HepG2 (cell line): ENCODE measurements around the gene RAD54L2. TPM values are rescaled to one million over a fixed set of nuclear protein-coding genes. Genes with fewer than 3 reads are reported as not detected.

Experiments used
- ATAC-seq: fragments of 200-7000 bp; cut with Tn5 transposase; 3 replicates; pipeline ENCODE4 v1.9.1; 2020; ENCODE audit warnings: mild to moderate bottlenecking, moderate library complexity
- BruUV-seq: library from RNA; stranded (reverse); fragments of 400-500 nt; replicated peaks from 2 replicates; lab custom pipeline; 2021; lab: Mats Ljungman, UMichigan
- CTCF ChIA-PET: fragments of 300-600 bp; formaldehyde crosslinking; extraction: SDS; loops from one replicate; lab custom pipeline; 2021; ENCODE audit warnings: low total read pairs, inconsistent platforms, low intra/inter-chr PET ratio; lab: Yijun Ruan, JAX
- POLR2A ChIA-PET: fragments of 350-600 bp; sonication (Branson Sonifier 250); formaldehyde crosslinking; loops from one replicate; lab custom pipeline; 2020; ENCODE audit warnings: antibody characterized with exemption, inconsistent platforms; lab: Yijun Ruan, JAX
- DNase-seq: peaks from one replicate; pipeline ENCODE4 v3.0.0-alpha.2; 2015; ENCODE audit warnings: low spot score
- FAIRE-seq: peaks from 3 replicates; lab custom pipeline; 2011; peaks lifted over from hg19 to GRCh38; lab: Jason Lieb, UNC
- H2AFZ ChIP-seq: one replicate; pipeline ENCODE4 v1.6.1; 2011; ENCODE audit warnings: low read length, inconsistent platforms
- H3K27ac ChIP-seq: fragments of 300-600 bp; 3 replicates; pipeline ENCODE4 v1.8.0; 2011; ENCODE audit warnings: mixed run types, mild to moderate bottlenecking, mixed read lengths, low read length, inconsistent platforms; ENCODE audit not compliant: insufficient read depth; ENCODE audit errors: extremely low read length
- H3K27me3 ChIP-seq, 2 experiments: fragments of 200-600 bp in 1 of 2; 2 replicates in 1 of 2; 3 replicates in 1 of 2; pipeline versions ENCODE4 v1.6.0 to v1.8.0; 2011; ENCODE audit warnings: low read length in 2 of 2, mild to moderate bottlenecking in 2 of 2, moderate library complexity in 2 of 2, inconsistent platforms in 1 of 2; ENCODE audit not compliant: insufficient read depth in 2 of 2, control insufficient read depth in 1 of 2
- H3K36me3 ChIP-seq, 2 experiments: fragments of 200-600 bp in 1 of 2; replicated peaks in 1 of 2; 2 replicates in 1 of 2; 3 replicates in 1 of 2; pipeline versions ENCODE4 v1.5.1 to v1.8.0; 2011; ENCODE audit warnings: low read length in 2 of 2, inconsistent platforms in 1 of 2; ENCODE audit not compliant: insufficient read depth in 2 of 2, control insufficient read depth in 1 of 2
- H3K4me1 ChIP-seq: 2 replicates; pipeline ENCODE4 v1.5.1; 2012; ENCODE audit warnings: low read length, inconsistent platforms; ENCODE audit not compliant: insufficient read depth
- H3K4me2 ChIP-seq: 2 replicates; pipeline ENCODE4 v1.6.0; 2011; ENCODE audit warnings: low read depth, low read length, inconsistent platforms
- H3K4me3 ChIP-seq, 3 experiments: fragments of 200-600 bp in 1 of 3; sonication (generic), shearing (Covaris generic) in 1 of 3; replicated peaks in 1 of 3; 2 replicates each; pipeline ENCODE4 v1.5.1; 2011 to 2016; ENCODE audit warnings: low read length in 3 of 3, inconsistent platforms in 2 of 3, low read depth in 2 of 3, mild to moderate bottlenecking in 2 of 3, control low read depth in 1 of 3, mixed read lengths in 1 of 3; ENCODE audit not compliant: insufficient read depth in 1 of 3
- H3K79me2 ChIP-seq: one replicate; pipeline ENCODE4 v1.6.1; 2011; ENCODE audit warnings: low read length, inconsistent platforms; ENCODE audit not compliant: insufficient read depth
- H3K9ac ChIP-seq: 2 replicates; pipeline ENCODE4 v1.6.0; 2011; ENCODE audit warnings: mild to moderate bottlenecking, low read depth, low read length, inconsistent platforms; ENCODE audit not compliant: insufficient read depth
- H3K9me3 ChIP-seq: 2 replicates; pipeline ENCODE4 v1.5.1; 2012; ENCODE audit warnings: mild to moderate bottlenecking, low read length
- H4K20me1 ChIP-seq: 2 replicates; pipeline ENCODE4 v1.6.0; 2011; ENCODE audit warnings: inconsistent platforms, mild to moderate bottlenecking, low read length, moderate library complexity; ENCODE audit not compliant: insufficient read depth
- ARNTL ChIP-seq: sonication (generic); formaldehyde crosslinking; IDR thresholded peaks from 2 replicates; pipeline ENCODE4 v1.4.0; 2020; ENCODE audit warnings: mild to moderate bottlenecking, missing genetic modification reagents
- CBFB ChIP-seq: sonication (generic); formaldehyde crosslinking; IDR thresholded peaks from 2 replicates; pipeline ENCODE4 v1.4.0; 2020; ENCODE audit warnings: missing genetic modification reagents
- CHD2 ChIP-seq: IDR thresholded peaks from 2 replicates; pipeline ENCODE4 v1.6.1; 2011; ENCODE audit warnings: low read depth, low read length, improper control_type of control experiment
- DNMT1 ChIP-seq: sonication (generic); formaldehyde crosslinking; IDR thresholded peaks from 2 replicates; pipeline ENCODE4 v1.5.1; 2020; ENCODE audit warnings: mild to moderate bottlenecking, missing genetic modification reagents
- KLF15 ChIP-seq: sonication (generic); formaldehyde crosslinking; IDR thresholded peaks from 2 replicates; pipeline ENCODE4 v1.8.1; 2023; ENCODE audit warnings: borderline replicate concordance, mild to moderate bottlenecking, inconsistent platforms, missing genetic modification reagents, mixed read lengths
- PATZ1 ChIP-seq: sonication (generic); formaldehyde crosslinking; IDR thresholded peaks from 2 replicates; pipeline ENCODE4 v1.4.0; 2020; ENCODE audit warnings: missing genetic modification reagents
- RARA ChIP-seq: IDR thresholded peaks from 2 replicates; pipeline ENCODE4 v1.6.1; 2016; ENCODE audit warnings: missing genetic modification reagents, missing compliant biosample characterization
- RBFOX2 ChIP-seq: fragments of 200-400 bp; formaldehyde crosslinking; IDR thresholded peaks from 2 replicates; pipeline ENCODE4 v1.6.1; 2017; ENCODE audit warnings: low read depth, mild to moderate bottlenecking, low read length
- SALL2 ChIP-seq: sonication (generic); formaldehyde crosslinking; IDR thresholded peaks from 2 replicates; pipeline ENCODE4 v1.8.1; 2023; ENCODE audit warnings: mild to moderate bottlenecking, missing genetic modification reagents, inconsistent platforms
- TCF7 ChIP-seq: sonication (generic); IDR thresholded peaks from 2 replicates; pipeline ENCODE4 v1.6.1; 2016; ENCODE audit warnings: antibody characterized with exemption, low read depth
- TEAD2 ChIP-seq: sonication (generic); formaldehyde crosslinking; IDR thresholded peaks from 2 replicates; pipeline ENCODE4 v1.9.0; 2021; ENCODE audit warnings: missing genetic modification reagents
- ZBTB42 ChIP-seq: sonication (generic); formaldehyde crosslinking; IDR thresholded peaks from 2 replicates; pipeline ENCODE4 v1.5.0; 2020; ENCODE audit warnings: mild to moderate bottlenecking, missing genetic modification reagents
- ZBTB43 ChIP-seq: sonication (generic); formaldehyde crosslinking; conservative IDR thresholded peaks from 2 replicates; pipeline ENCODE4 v1.4.0; 2020; ENCODE audit warnings: missing genetic modification reagents
- ZNF138 ChIP-seq: sonication (generic); formaldehyde crosslinking; IDR thresholded peaks from 2 replicates; pipeline ENCODE4 v1.5.0; 2020; ENCODE audit warnings: mild to moderate bottlenecking, low read depth, missing genetic modification reagents
- ZNF224 ChIP-seq: sonication (generic); formaldehyde crosslinking; IDR thresholded peaks from 2 replicates; pipeline ENCODE4 v1.5.0; 2020; ENCODE audit warnings: mild to moderate bottlenecking, missing genetic modification reagents
- ZNF331 ChIP-seq: sonication (generic); formaldehyde crosslinking; IDR thresholded peaks from 2 replicates; pipeline ENCODE4 v1.4.0; 2020; ENCODE audit warnings: missing genetic modification reagents
- ZNF580 ChIP-seq: IDR thresholded peaks from 2 replicates; pipeline ENCODE4 v1.6.1; 2016; ENCODE audit warnings: low read depth, borderline replicate concordance
- ZNF724P ChIP-seq: sonication (generic); formaldehyde crosslinking; IDR thresholded peaks from 2 replicates; pipeline ENCODE4 v1.8.0; 2022; ENCODE audit warnings: missing genetic modification reagents, borderline replicate concordance
- ZNF790 ChIP-seq: sonication (generic); formaldehyde crosslinking; IDR thresholded peaks from 2 replicates; pipeline ENCODE4 v1.8.0; 2022; ENCODE audit warnings: missing genetic modification reagents, mild to moderate bottlenecking, borderline replicate concordance
- ZXDC ChIP-seq: sonication (generic); formaldehyde crosslinking; IDR thresholded peaks from 2 replicates; pipeline ENCODE4 v1.5.0; 2020; ENCODE audit warnings: mild to moderate bottlenecking, missing genetic modification reagents
- WGBS: methylation state at CpG from one replicate; pipeline ENCODE4 v1.1.6; 2017; ENCODE audit warnings: low lambda C conversion rate; 5-methylcytosine and 5-hydroxymethylcytosine counted together
- in situ Hi-C: cut with HindIII; loops from 2 replicates; pipeline ENCODE4 v1.10.0; 2017; ENCODE audit warnings: low pct_unique_long_range_greater_than_20kb; ENCODE audit not compliant: extremely low pct_ligation_motif_present
- intact Hi-C: fragments of 100-400 bp; cut with micrococcal nuclease; formaldehyde crosslinking; loops from one replicate; pipeline ENCODE4 v1.10.0; 2022; ENCODE audit not compliant: unreplicated experiment
- polyA plus RNA-seq, 8 experiments: library from polyadenylated mRNA; depleted of rRNA in 3 of 8; stranded (reverse) in 7 of 8; unstranded in 1 of 8; fragments of >200 nt; fragmentation: Illumina TruSeq in 4 of 8; extraction: Trizol in 4 of 8; gene quantifications; 2 replicates each; pipeline versions ENCODE4 v1.2.1 to v1.2.3, GENCODE V29; 2011 to 2016; ENCODE audit warnings: low read depth in 4 of 8, missing spikeins in 1 of 8, mixed read lengths in 1 of 8; ENCODE audit not compliant: insufficient read depth in 1 of 8
- total RNA-seq, 5 experiments: library from RNA; depleted of rRNA; stranded (reverse); fragments of >200 nt; fragmentation: Illumina TruSeq; extraction: Trizol; gene quantifications; 2 replicates each; pipeline ENCODE4 v1.2.3, GENCODE V29; 2016; ENCODE audit warnings: low read depth in 1 of 5

The RAD54L2 gene
- total and polyA plus RNA-seq, 2 of the 13 experiments (the other 11 are each of a cell fraction or from before 2014, with no cell fraction given) = 5.5 to 14.8 TPM

- no peak for ATAC-seq
- Histone ChIP-seq H3K9me3 (no peaks in the 10 kb centered on the region), H3K9ac (no peak overlapping the region), H4K20me1 (no peaks in the 10 kb centered on the region), H2AFZ (no peak overlapping the region), H3K4me2 (no peak overlapping the region), H3K36me3 (0 out of 5 replicates have a peak, but pooled peaks cover 1 to 11% of the 10 kb centered on the region in 2 experiments), H3K27ac (no peak overlapping the region), H3K4me3 (no peak overlapping the region), H3K4me1 (peaks cover 17% of the 10 kb centered on the region), H3K27me3 (no peaks in the 10 kb centered on the region), H3K79me2 (no peaks in the 10 kb centered on the region)
- intact Hi-C loops (no loop called here), in situ Hi-C loops (no loop called here)
- POLR2A ChIA-PET = no interaction called here
- 91% methylated on average over 4 of the region's 4 CpGs for WGBS
- CTCF ChIA-PET = no interaction called here
- no TSS peak for BruUV-seq
- no peak for TF ChIP-seq ZNF580 (CRISPR knock-in tag)
- TF ChIP-seq TCF7 = no peak
- TF ChIP-seq ZBTB43 (CRISPR knock-in tag) = no peak
- no peak for TF ChIP-seq SALL2
- no peak for TF ChIP-seq RARA (CRISPR knock-in tag)
- no peak for TF ChIP-seq ZNF724P (CRISPR knock-in tag)
- TF ChIP-seq DNMT1 (CRISPR knock-in tag) = no peak
- TF ChIP-seq ARNTL = no peak
- no peak for TF ChIP-seq ZNF331
- no peak for TF ChIP-seq ZXDC (CRISPR knock-in tag)
- TF ChIP-seq CBFB = no peak
- TF ChIP-seq KLF15 (CRISPR knock-in tag) = no peak
- TF ChIP-seq ZBTB42 = no peak
- TF ChIP-seq ZNF224 = no peak
- TF ChIP-seq ZNF790 = no peak
- no peak for TF ChIP-seq CHD2
- TF ChIP-seq ZNF138 = no peak
- TF ChIP-seq TEAD2 (CRISPR knock-in tag) = no peak
- no peak for TF ChIP-seq RBFOX2
- TF ChIP-seq PATZ1 (CRISPR knock-in tag) = no peak
- TF ChIP-seq, all 625 proteins: peak for 0
- FAIRE-seq (no peak), DNase-seq (no peak)
Observed at GRCh38 chr3:51578238-51578637, 39.7 kb downstream of the RAD54L2 start.
